Stimulated activated CD8-positive, alpha-beta memory T cell treated with anti-CD3 and anti-CD28 coated beads, Interleukin-2, amount 100 ng/mL, for 48 hours (primary cell): ENCODE data around the gene TAS2R14.

ENCODE experiments used
- DNase-seq, 2 donors: peaks; one replicate each; pipeline ENCODE4 v3.0.0-alpha.2; 2020; ENCODE audit warnings: low read depth in 2 of 2

Gene TAS2R14

DNA sequence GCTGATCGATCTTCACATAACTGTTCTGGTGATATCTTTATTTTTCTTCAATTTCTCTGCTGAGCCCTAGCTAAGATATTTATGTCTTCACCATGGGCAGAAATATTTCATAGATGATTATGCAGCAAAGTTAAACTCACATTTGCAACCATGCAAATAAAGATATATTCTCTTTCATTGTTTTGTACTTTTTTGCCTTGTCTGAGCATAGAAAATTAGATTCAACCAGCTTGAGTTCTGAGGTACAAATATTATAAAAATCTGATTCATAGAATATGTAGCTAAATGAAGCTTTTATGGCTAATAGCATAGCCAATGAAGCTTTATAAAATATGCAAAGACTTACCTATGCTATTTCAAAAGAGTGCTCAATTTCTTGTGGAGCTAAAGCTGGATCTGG is 29.6 kb downstream of the TAS2R14 start, which contains the start of gene TAS2R13:
Gene TAS2R13 (minus strand): TSS at position 101 of the 400 bp plus-strand sequence. CDS start 264 bp downstream, outside the sequence.
- DNase-seq: no peak

DNA sequence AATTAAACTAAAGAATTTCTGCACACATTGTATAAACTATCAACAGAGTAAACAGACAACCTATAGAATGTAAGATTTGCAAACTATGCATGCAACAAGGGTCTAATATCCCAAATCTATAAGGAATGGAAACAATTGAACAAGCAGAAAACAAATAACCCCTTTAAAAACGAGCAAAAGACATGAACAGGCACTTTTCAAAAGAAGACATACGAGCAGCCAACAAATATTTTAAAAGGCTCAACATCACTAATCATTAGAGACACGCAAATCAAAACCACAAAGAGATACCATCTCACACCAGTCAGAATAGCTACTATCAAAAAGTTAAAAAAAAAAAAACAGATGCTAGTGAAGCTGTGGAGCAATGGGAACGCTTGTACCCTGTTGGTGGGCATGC is 34.4 kb downstream of the TAS2R14 start:
- no peak for DNase-seq

DNA sequence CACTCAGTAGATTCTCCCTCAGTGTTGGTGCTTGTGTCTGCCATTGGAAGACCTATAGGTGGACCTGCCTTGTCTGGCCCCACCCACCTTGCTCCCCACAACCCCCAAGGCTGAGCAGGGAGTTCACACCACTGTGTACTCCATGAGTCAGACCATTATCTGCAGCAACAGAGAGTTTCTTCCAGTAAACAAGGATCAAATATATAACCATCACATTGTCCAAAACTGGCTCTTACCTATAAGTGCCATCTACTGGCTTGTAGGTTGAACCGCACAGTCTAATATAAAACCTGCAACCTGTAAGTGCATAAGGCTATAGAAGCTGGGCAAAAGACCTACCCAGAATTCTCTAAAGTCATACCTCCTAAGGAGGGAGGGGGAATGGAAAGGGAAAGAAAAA is 37.6 kb downstream of the TAS2R14 start:
- no peak for DNase-seq

DNA sequence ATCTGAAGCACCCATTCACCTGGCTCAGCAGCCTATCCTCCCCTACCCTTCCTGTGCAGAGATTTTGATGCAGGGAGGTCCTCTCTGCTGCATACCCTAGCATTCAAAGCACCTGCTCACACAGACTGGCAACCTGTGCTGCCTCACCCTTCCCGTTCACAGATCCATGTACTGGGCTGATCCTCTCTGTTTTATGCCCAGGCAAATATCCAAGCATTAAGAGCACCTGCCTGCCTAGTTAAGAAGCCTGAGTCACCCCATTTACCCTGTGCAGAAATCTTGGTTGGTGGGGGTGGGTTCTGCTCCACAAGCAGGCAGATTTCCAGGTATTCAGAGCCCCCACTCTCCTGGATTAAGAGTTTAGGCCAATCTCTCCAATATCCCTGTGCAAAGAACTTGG is 38.1 kb downstream of the TAS2R14 start:
- DNase-seq: no peak

DNA sequence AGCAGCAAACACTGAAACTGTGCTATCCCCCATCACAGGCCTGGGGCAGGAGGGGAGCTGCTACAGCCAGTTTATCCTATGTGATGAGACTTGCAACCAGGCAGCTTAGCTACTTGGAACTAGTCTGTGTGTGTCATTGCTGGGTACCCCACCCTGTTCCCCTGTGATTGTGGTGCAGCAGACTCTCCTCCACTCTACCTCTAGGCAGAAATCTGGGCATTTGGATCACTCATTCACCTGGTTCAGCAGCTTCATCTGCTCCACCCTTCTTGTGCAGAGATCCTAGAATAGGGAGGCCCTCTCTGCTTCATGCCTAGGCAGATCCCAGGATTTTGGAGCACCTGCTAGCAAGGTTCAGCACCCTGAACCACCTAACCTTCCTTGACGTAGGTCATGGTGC is 38.5 kb downstream of the TAS2R14 start:
- no peak for DNase-seq

DNA sequence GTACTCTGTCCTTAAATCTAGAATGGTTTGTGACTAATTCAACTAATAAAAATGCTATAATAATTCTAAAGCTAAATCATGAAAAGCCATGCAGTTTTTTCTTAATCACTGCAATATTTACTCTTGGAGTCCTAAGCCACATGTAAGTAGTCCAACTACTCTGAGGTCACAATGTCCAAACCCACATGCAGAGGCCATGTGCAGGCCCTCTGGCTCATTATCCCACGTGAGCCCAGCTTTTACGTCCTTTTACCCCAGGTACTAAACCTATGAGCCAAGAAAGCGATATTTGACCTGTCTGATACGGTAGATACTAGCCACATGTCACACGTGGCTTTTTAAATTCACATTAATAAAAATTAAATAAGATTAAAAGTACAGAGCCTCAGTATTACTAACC is 42.2 kb downstream of the TAS2R14 start:
- no peak for DNase-seq

DNA sequence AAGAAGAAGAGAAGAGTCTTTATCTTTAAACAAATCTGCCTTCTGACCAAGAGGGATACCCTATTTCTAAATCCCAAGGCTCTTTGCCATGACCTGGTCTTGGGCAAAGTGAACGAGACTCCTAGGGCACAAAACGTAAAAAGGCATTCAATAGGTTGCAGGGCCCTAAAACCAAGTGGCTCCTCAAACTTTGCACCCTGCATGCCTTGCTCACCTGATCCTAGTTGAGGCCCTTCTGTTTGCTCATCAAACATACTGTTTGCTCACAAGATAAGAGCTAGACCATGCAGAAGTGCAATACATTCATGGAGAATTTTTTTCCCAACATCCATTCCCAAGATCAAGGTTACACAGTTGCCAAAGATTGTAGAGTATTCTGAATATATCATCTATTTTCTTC is 47.1 kb downstream of the TAS2R14 start:
- DNase-seq: no peak

DNA sequence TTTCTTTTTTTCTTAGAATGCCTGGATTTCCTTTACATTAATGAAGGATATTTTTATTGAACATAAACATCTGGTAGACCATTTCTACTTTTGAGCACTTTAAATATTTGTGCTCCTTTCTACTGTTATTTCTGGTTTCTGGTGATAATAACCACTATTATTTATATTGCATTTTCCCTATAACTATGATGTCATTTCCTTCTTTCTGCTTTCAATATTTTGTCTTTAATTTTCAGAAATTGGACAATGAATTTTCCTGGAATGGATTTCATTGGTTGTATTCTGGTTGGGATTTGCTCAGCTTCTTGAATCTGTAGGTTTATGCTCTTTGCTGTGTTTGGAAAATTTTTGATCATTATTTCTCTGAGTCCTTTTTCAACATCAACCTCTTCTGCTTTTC is 49.8 kb downstream of the TAS2R14 start:
- DNase-seq: no peak
